HEK293 (cell line): ENCODE results near the gene RAP1A.

ENCODE experiments used
- CTCF ChIA-PET: fragments of 350-600 bp; formaldehyde crosslinking; extraction: SDS; loops from one replicate; lab custom pipeline; 2021; ENCODE audit warnings: antibody characterized with exemption; lab: Yijun Ruan, JAX
- POLR2A ChIA-PET: fragments of 300-600 bp; formaldehyde crosslinking; extraction: SDS; loops from one replicate; lab custom pipeline; 2020; ENCODE audit warnings: antibody characterized with exemption, inconsistent platforms; lab: Yijun Ruan, JAX
- H3K27ac ChIP-seq: fragments of 200-500 bp; sonication (Bioruptor generic); 2 replicates; pipeline ENCODE4 v1.5.1; 2014; ENCODE audit warnings: low read depth, low read length, control low read depth, inconsistent platforms; ENCODE audit errors: extremely low read depth
- H3K36me3 ChIP-seq, 2 experiments: fragments of 200-500 bp in 1 of 2; sonication (Bioruptor generic) in 1 of 2; 1 replicate in 1 of 2; 2 replicates in 1 of 2; pipeline ENCODE4 v1.5.1; 2014 to 2017; ENCODE audit warnings: inconsistent platforms in 2 of 2, low read length in 2 of 2; ENCODE audit not compliant: control insufficient read depth in 2 of 2, insufficient read depth in 1 of 2
- H3K4me1 ChIP-seq: fragments of 200-500 bp; sonication (Bioruptor generic); 2 replicates; pipeline ENCODE4 v1.5.1; 2014; ENCODE audit warnings: mild to moderate bottlenecking, low read length, inconsistent platforms; ENCODE audit not compliant: control insufficient read depth, insufficient read depth
- H3K4me3 ChIP-seq: 2 replicates; pipeline ENCODE4 v1.5.1; 2011; ENCODE audit warnings: low read depth, mild to moderate bottlenecking, control low read depth, low read length, moderate library complexity
- H3K9me3 ChIP-seq: fragments of 200-500 bp; sonication (Bioruptor generic); 2 replicates; pipeline ENCODE4 v1.5.1; 2014; ENCODE audit warnings: low read depth, low read length, inconsistent platforms; ENCODE audit not compliant: control insufficient read depth, insufficient read depth
- PRDM1 ChIP-seq: fragments of 450-650 bp; formaldehyde crosslinking; IDR thresholded peaks from 2 replicates; pipeline ENCODE4; 2016; ENCODE audit warnings: missing biosample characterization, missing genetic modification characterization
- PRDM10 ChIP-seq: fragments of 450-650 bp; formaldehyde crosslinking; IDR thresholded peaks from 2 replicates; pipeline ENCODE4 v1.5.1; 2016; ENCODE audit warnings: missing biosample characterization, missing genetic modification characterization
- YY1 ChIP-seq: fragments of 450-650 bp; formaldehyde crosslinking; IDR thresholded peaks from 2 replicates; pipeline ENCODE4 v1.5.1; 2018; ENCODE audit warnings: missing biosample characterization, missing genetic modification characterization
- ZBTB17 ChIP-seq: fragments of 450-650 bp; formaldehyde crosslinking; IDR thresholded peaks from 2 replicates; pipeline ENCODE4 v1.5.1; 2016; ENCODE audit warnings: missing biosample characterization, missing genetic modification characterization
- ZBTB48 ChIP-seq: fragments of 450-650 bp; formaldehyde crosslinking; IDR thresholded peaks from 2 replicates; pipeline ENCODE4 v1.5.1; 2016; ENCODE audit warnings: missing biosample characterization, missing genetic modification characterization
- ZNF10 ChIP-seq: fragments of 450-650 bp; formaldehyde crosslinking; IDR thresholded peaks from 2 replicates; pipeline ENCODE4 v1.5.1; 2017; ENCODE audit warnings: missing biosample characterization, missing genetic modification characterization
- ZNF362 ChIP-seq: fragments of 450-650 bp; formaldehyde crosslinking; IDR thresholded peaks from 2 replicates; pipeline ENCODE4 v1.5.1; 2016; ENCODE audit warnings: missing biosample characterization, missing genetic modification characterization
- ZNF558 ChIP-seq: fragments of 450-650 bp; formaldehyde crosslinking; IDR thresholded peaks from 2 replicates; pipeline ENCODE4 v1.5.1; 2016; ENCODE audit warnings: missing biosample characterization, missing genetic modification characterization
- ZNF670 ChIP-seq: fragments of 450-650 bp; formaldehyde crosslinking; IDR thresholded peaks from 2 replicates; pipeline ENCODE4 v1.5.1; 2016; ENCODE audit warnings: missing biosample characterization, missing genetic modification characterization, low read depth
- ZNF777 ChIP-seq: fragments of 450-650 bp; formaldehyde crosslinking; IDR thresholded peaks from 2 replicates; pipeline ENCODE4 v1.5.1; 2017; ENCODE audit warnings: missing biosample characterization, missing genetic modification characterization, borderline replicate concordance
- ZNF785 ChIP-seq: fragments of 450-650 bp; formaldehyde crosslinking; IDR thresholded peaks from 2 replicates; pipeline ENCODE4 v1.5.1; 2016; ENCODE audit warnings: missing biosample characterization, missing genetic modification characterization

The RAP1A gene

GRCh38 chr1:111755331-111756123 is 135.9 kb downstream of the RAP1A start, which contains the start of gene DDX20 (continued):
- TF ChIP-seq PRDM10 (tag by site-specific recombination) (peak; percentile 66), ZNF670 (tag by site-specific recombination) (no peak)
- TF ChIP-seq, all 188 proteins: peak for 83

GRCh38 chr1:111756124-111756513 is 136.5 kb downstream of the RAP1A start:
- TF ChIP-seq YY1 (tag by site-specific recombination) (no peak), ZNF777 (tag by site-specific recombination) (0 out of 2 replicates have a peak, but pooled peaks have one; percentile 3), ZBTB17 (tag by site-specific recombination) (no peak), ZNF785 (no peak)
- CTCF ChIA-PET = interaction anchor here (0.7 to 3.8 kb wide), 6 partner anchors 12 to 248 kb away, joined by 3 to 38 read pairs (median 14); no protein-coding TSS in a partner anchor
- POLR2A ChIA-PET = interaction anchor here (0.6 to 2.4 kb wide), 4 partner anchors 9 to 19 kb away, joined by 3 to 13 read pairs (median 4); partner anchors contain the start of gene INKA2

GRCh38 chr1:111758373-111758772 is 138.8 kb downstream of the RAP1A start:
- H3K4me3 ChIP-seq = no peak overlapping the region
- peaks cover 4% of the 10 kb centered on the region; the same call in 1 of the 2 replicates for H3K4me1 ChIP-seq
- ChIA-PET CTCF (interaction anchor here (0.7 kb wide), 1 partner anchor 94 kb away, joined by 5 read pairs; no protein-coding TSS in a partner anchor), POLR2A (no interaction called here)
- no peaks in the 10 kb centered on the region for H3K9me3 ChIP-seq
- H3K36me3 ChIP-seq = peaks cover 32 to 60% of the 10 kb centered on the region in 2 experiments
- TF ChIP-seq ZNF362 (tag by site-specific recombination) (peak; percentile 50; the same call in 1 of the 2 replicates), ZBTB17 (tag by site-specific recombination) (peak; percentile 47; the same call in 1 of the 2 replicates), ZNF10 (tag by site-specific recombination) (no peak), ZBTB48 (no peak), ZNF558 (tag by site-specific recombination) (no peak)
- H3K27ac ChIP-seq = no peak overlapping the region

More at GRCh38 chr1:111756124-111756513, 136.5 kb downstream of the RAP1A start:
- peaks cover 13 to 39% of the 10 kb centered on the region in 2 experiments for H3K36me3 ChIP-seq
- peak overlapping the region; percentile 72 for H3K27ac ChIP-seq
- peaks cover 4% of the 10 kb centered on the region; the same call in 1 of the 2 replicates for H3K4me1 ChIP-seq
- H3K9me3 ChIP-seq = no peaks in the 10 kb centered on the region
- peak overlapping the region; percentile 91 for H3K4me3 ChIP-seq

GRCh38 chr1:111761717-111762116 is 142.1 kb downstream of the RAP1A start:
- H3K4me1 ChIP-seq = no peaks in the 10 kb centered on the region
- POLR2A ChIA-PET = no interaction called here
- no peak for TF ChIP-seq PRDM1
- TF ChIP-seq, all 188 proteins: peak for 0
- Histone ChIP-seq H3K27ac (no peak overlapping the region), H3K4me3 (no peak overlapping the region), H3K9me3 (no peaks in the 10 kb centered on the region), H3K36me3 (peaks cover 41 to 94% of the 10 kb centered on the region in 2 experiments)
- CTCF ChIA-PET = interaction anchor here (0.8 to 1.5 kb wide), 2 partner anchors 47 to 253 kb away, joined by 3 to 5 read pairs; no protein-coding TSS in a partner anchor
